Measurements from ENCODE around the gene CFH.

Gene CFH

DNA sequence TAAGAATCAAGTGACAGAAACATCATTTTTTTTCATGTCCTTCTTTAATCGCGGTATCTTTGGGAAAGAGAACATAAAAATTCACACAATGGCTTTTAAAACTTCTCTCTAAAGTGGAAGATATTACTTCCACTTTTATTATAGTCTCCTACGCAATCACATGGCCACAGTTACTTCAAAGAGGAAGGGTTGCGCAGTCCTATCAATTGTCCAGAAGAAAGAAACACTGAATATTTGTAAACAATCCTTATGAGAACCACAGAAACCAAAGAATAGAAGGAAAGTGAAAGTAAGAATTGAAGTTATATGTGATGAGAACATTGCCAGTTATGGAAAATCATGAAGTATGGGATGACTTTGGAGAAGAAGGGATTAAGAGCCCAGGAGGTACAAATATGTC is 32.6 kb downstream of the CFH start:
- Histone ChIP-seq H3K79me2 (ENCODE audit: control insufficient read depth, low read length) (no peaks in the 10 kb centered on the region), H3K36me3 (ENCODE audit: control insufficient read depth, low read length) (no peaks in the 10 kb centered on the region), H3K27me3 (ENCODE audit: control insufficient read depth, low read length) (no peaks in the 10 kb centered on the region)

DNA sequence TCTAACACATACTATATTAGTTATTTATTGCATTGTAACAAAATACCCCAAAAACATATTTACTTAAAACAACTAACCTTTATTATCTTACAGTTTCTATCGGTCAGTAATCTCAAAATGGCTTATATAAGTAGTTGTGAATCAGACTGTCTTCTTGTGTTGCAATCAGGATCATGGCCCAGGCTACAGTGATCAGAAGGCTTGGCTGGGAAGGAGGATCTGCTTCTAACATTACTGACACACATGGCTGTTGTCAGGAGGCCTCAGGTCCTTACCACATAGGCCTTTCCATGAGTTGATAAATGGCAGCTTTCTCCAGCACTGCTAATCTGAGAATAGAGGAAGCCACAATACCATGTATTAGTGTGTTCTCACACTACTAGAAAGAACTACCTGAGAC is 33.7 kb downstream of the CFH start:
- TF ChIP-seq, protein P1, sequence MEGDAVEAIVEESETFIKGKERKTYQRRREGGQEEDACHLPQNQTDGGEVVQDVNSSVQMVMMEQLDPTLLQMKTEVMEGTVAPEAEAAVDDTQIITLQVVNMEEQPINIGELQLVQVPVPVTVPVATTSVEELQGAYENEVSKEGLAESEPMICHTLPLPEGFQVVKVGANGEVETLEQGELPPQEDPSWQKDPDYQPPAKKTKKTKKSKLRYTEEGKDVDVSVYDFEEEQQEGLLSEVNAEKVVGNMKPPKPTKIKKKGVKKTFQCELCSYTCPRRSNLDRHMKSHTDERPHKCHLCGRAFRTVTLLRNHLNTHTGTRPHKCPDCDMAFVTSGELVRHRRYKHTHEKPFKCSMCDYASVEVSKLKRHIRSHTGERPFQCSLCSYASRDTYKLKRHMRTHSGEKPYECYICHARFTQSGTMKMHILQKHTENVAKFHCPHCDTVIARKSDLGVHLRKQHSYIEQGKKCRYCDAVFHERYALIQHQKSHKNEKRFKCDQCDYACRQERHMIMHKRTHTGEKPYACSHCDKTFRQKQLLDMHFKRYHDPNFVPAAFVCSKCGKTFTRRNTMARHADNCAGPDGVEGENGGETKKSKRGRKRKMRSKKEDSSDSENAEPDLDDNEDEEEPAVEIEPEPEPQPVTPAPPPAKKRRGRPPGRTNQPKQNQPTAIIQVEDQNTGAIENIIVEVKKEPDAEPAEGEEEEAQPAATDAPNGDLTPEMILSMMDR (IDR thresholded peaks at IDR 0.05; ENCODE audit: low read depth, low read length, poor library complexity, severe bottlenecking): no peak
- TF ChIP-seq EZH2phosphoT487 (IDR thresholded peaks at IDR 0.05; ENCODE audit: borderline replicate concordance, low read length): no peak
- no peaks in the 10 kb centered on the region for H3K9me3 ChIP-seq (ENCODE audit: control insufficient read depth, insufficient read depth, low read length)
- no peaks in the 10 kb centered on the region for H3K4me1 ChIP-seq (ENCODE audit: control insufficient read depth, low read length)
- no peaks in the 10 kb centered on the region for H4K20me1 ChIP-seq (ENCODE audit: control insufficient read depth, insufficient read depth, low read depth, low read length)
- H3K9me2 ChIP-seq (replicated peaks; ENCODE audit: control insufficient read depth, low read length): no peaks in the 10 kb centered on the region
- no peaks in the 10 kb centered on the region for H3K27me3 ChIP-seq (ENCODE audit: control insufficient read depth, low read length)
- H3K4me2 ChIP-seq (ENCODE audit: low read length): no peak overlapping the region
- no peaks in the 10 kb centered on the region for H3K79me2 ChIP-seq (ENCODE audit: control insufficient read depth, low read length)
- H3K4me3 ChIP-seq (ENCODE audit: low read length): no peak overlapping the region
- H3F3A ChIP-seq (ENCODE audit: control insufficient read depth, insufficient read depth): no peaks in the 10 kb centered on the region
- no peaks in the 10 kb centered on the region for H3K36me3 ChIP-seq (ENCODE audit: control insufficient read depth, low read length)
- H3K27ac ChIP-seq (ENCODE audit: low read depth, low read length): no peak overlapping the region

More for the DNA sequence above, 32.6 kb downstream of the CFH start:
- H3F3A ChIP-seq (ENCODE audit: control insufficient read depth, insufficient read depth): no peaks in the 10 kb centered on the region
- H3K4me2 ChIP-seq (ENCODE audit: low read length): no peak overlapping the region
- H3K9me2 ChIP-seq (replicated peaks; ENCODE audit: control insufficient read depth, low read length): no peaks in the 10 kb centered on the region
- H4K20me1 ChIP-seq (ENCODE audit: control insufficient read depth, insufficient read depth, low read depth, low read length): no peaks in the 10 kb centered on the region
- H3K4me1 ChIP-seq (ENCODE audit: control insufficient read depth, low read length): no peaks in the 10 kb centered on the region
- TF ChIP-seq EZH2phosphoT487 (IDR thresholded peaks at IDR 0.05; ENCODE audit: borderline replicate concordance, low read length): no peak
- TF ChIP-seq, protein P1 (IDR thresholded peaks at IDR 0.05; ENCODE audit: low read depth, low read length, poor library complexity, severe bottlenecking): no peak
- H3K27ac ChIP-seq (ENCODE audit: low read depth, low read length): no peak overlapping the region
- no peaks in the 10 kb centered on the region for H3K9me3 ChIP-seq (ENCODE audit: control insufficient read depth, insufficient read depth, low read length)
- H3K4me3 ChIP-seq (ENCODE audit: low read length): no peak overlapping the region

DNA sequence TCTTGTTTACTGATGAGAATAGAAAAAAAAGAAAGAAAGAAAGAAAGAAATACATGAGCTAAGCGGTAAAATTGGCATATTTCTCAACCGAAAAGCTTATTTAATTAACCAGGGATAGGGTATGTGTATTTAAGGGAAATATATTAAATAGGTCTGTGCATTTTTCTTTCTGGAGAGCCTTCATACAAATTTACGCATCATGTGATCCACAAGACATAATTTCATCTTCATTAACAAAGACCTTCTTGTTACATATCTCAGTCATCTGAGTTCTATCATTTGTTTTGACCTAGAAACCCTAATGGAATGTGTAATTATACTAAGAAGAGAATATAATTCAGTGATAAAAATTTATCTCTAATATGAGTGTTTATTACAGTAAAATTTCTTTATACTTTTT is 37.2 kb downstream of the CFH start:
- Histone ChIP-seq H3F3A (ENCODE audit: control insufficient read depth, insufficient read depth) (no peaks in the 10 kb centered on the region), H3K27me3 (ENCODE audit: control insufficient read depth, low read length) (no peaks in the 10 kb centered on the region), H3K9me2 (replicated peaks; ENCODE audit: control insufficient read depth, low read length) (no peaks in the 10 kb centered on the region), H3K36me3 (ENCODE audit: control insufficient read depth, low read length) (no peaks in the 10 kb centered on the region), H3K27ac (ENCODE audit: low read depth, low read length) (no peak overlapping the region), H3K4me2 (ENCODE audit: low read length) (no peak overlapping the region), H3K79me2 (ENCODE audit: control insufficient read depth, low read length) (no peaks in the 10 kb centered on the region), H3K4me1 (ENCODE audit: control insufficient read depth, low read length) (no peaks in the 10 kb centered on the region), H3K9me3 (ENCODE audit: control insufficient read depth, insufficient read depth, low read length) (no peaks in the 10 kb centered on the region), H4K20me1 (ENCODE audit: control insufficient read depth, insufficient read depth, low read depth, low read length) (no peaks in the 10 kb centered on the region), H3K4me3 (ENCODE audit: low read length) (no peak overlapping the region)
- no peak for TF ChIP-seq EZH2phosphoT487 (IDR thresholded peaks at IDR 0.05; ENCODE audit: borderline replicate concordance, low read length)
- TF ChIP-seq, protein P1 (IDR thresholded peaks at IDR 0.05; ENCODE audit: low read depth, low read length, poor library complexity, severe bottlenecking): no peak

DNA sequence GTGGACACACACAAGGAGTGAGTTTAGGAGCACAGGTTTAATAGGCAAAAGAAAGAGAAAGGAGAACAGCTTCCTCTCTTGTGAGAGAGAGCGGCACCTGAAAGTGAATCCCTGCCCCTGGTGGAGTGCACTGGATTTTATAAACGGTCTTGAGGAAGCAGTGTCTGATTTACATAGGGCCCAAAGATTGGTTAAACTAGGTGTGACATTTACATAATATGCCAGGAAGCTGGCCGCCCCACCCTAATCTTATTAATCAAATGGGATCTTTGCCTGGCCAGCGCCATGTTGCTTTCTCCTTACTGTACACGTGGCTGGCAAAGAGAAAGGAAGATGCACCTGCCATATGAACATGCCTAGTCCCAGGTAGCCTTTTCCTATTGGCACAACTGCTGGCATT is 38.7 kb downstream of the CFH start:
- H3K27me3 ChIP-seq (ENCODE audit: control insufficient read depth, low read length): no peaks in the 10 kb centered on the region
- no peaks in the 10 kb centered on the region for H3F3A ChIP-seq (ENCODE audit: control insufficient read depth, insufficient read depth)
- no peak overlapping the region for H3K4me3 ChIP-seq (ENCODE audit: low read length)

More for the DNA sequence above, 38.7 kb downstream of the CFH start:
- no peak overlapping the region for H3K4me2 ChIP-seq (ENCODE audit: low read length)
- no peaks in the 10 kb centered on the region for H3K36me3 ChIP-seq (ENCODE audit: control insufficient read depth, low read length)
- no peaks in the 10 kb centered on the region for H3K4me1 ChIP-seq (ENCODE audit: control insufficient read depth, low read length)
- H4K20me1 ChIP-seq (ENCODE audit: control insufficient read depth, insufficient read depth, low read depth, low read length): no peaks in the 10 kb centered on the region
- no peaks in the 10 kb centered on the region for H3K9me3 ChIP-seq (ENCODE audit: control insufficient read depth, insufficient read depth, low read length)
- H3K9me2 ChIP-seq (replicated peaks; ENCODE audit: control insufficient read depth, low read length): no peaks in the 10 kb centered on the region
- no peak overlapping the region for H3K27ac ChIP-seq (ENCODE audit: low read depth, low read length)
- TF ChIP-seq, protein P1 (IDR thresholded peaks at IDR 0.05; ENCODE audit: low read depth, low read length, poor library complexity, severe bottlenecking): no peak
- no peak for TF ChIP-seq EZH2phosphoT487 (IDR thresholded peaks at IDR 0.05; ENCODE audit: borderline replicate concordance, low read length)
- H3K79me2 ChIP-seq (ENCODE audit: control insufficient read depth, low read length): no peaks in the 10 kb centered on the region
